Activated CD8-positive, alpha-beta memory T cell treated with anti-CD3 and anti-CD28 coated beads, Interleukin-2, amount 50 U/mL, for 1 hour (primary cell): ENCODE results near the gene PCDH9.
"Not testable (repeated sequence)": the region's sequence is repeated elsewhere in the genome, so short reads cannot be mapped to it uniquely, and the experiment has no call there.

ENCODE experiments used
- DNase-seq: peaks from one replicate; pipeline ENCODE4 v3.0.0-alpha.2; 2020; ENCODE audit errors: extremely low read depth

Gene PCDH9

GRCh38 chr13:66659286-66659685 is 570.9 kb downstream of the PCDH9 start:
- no peak for DNase-seq

GRCh38 chr13:66657165-66657881 is 572.8 kb downstream of the PCDH9 start:
- no peak for DNase-seq

- DNase-seq, result no peak
Measured at GRCh38 chr13:66655847-66656454, 574.2 kb downstream of the PCDH9 start.

- no peak for DNase-seq
Measured at GRCh38 chr13:66644855-66645460, 585.2 kb downstream of the PCDH9 start.

GRCh38 chr13:66640231-66640630 is 589.9 kb downstream of the PCDH9 start:
- no peak for DNase-seq

- DNase-seq, result no peak
Measured at GRCh38 chr13:66639044-66639443, 591.1 kb downstream of the PCDH9 start.

- no peak for DNase-seq
Measured at GRCh38 chr13:66635526-66635925, 594.6 kb downstream of the PCDH9 start.

- no peak for DNase-seq
Measured at GRCh38 chr13:66634384-66634783, 595.8 kb downstream of the PCDH9 start.

GRCh38 chr13:66627512-66627911 is 602.6 kb downstream of the PCDH9 start:
- DNase-seq, result no peak

- no peak for DNase-seq
Measured at GRCh38 chr13:66624302-66624701, 605.8 kb downstream of the PCDH9 start.

GRCh38 chr13:66623129-66623820 is 606.9 kb downstream of the PCDH9 start:
- DNase-seq, result no peak

GRCh38 chr13:66621906-66622447 is 608.2 kb downstream of the PCDH9 start:
- DNase-seq, result not testable (repeated sequence)

- no peak for DNase-seq
Measured at GRCh38 chr13:66618702-66619101, 611.4 kb downstream of the PCDH9 start.

GRCh38 chr13:66617786-66618185 is 612.4 kb downstream of the PCDH9 start:
- no peak for DNase-seq

GRCh38 chr13:66612983-66613382 is 617.2 kb downstream of the PCDH9 start:
- no peak for DNase-seq

- DNase-seq, result no peak
Measured at GRCh38 chr13:66586489-66586888, 643.6 kb downstream of the PCDH9 start.

GRCh38 chr13:66585669-66586203 is 644.4 kb downstream of the PCDH9 start:
- no peak for DNase-seq

- no peak for DNase-seq
Measured at GRCh38 chr13:66581675-66582074, 648.5 kb downstream of the PCDH9 start.

- DNase-seq, result no peak
Measured at GRCh38 chr13:66578305-66578704, 651.8 kb downstream of the PCDH9 start.

- DNase-seq, result no peak
Measured at GRCh38 chr13:66577358-66577757, 652.8 kb downstream of the PCDH9 start.

GRCh38 chr13:66576381-66576780 is 653.8 kb downstream of the PCDH9 start:
- no peak for DNase-seq

GRCh38 chr13:66574606-66575005 is 655.5 kb downstream of the PCDH9 start:
- DNase-seq, result no peak
